HG03521 (cell line): ENCODE data around the gene RPTOR.
"Not testable (repeated sequence)": the region's sequence is repeated elsewhere in the genome, so short reads cannot be mapped to it uniquely, and the experiment has no call there.

ENCODE experiments used
- ATAC-seq: cut with Tn5 transposase; IDR thresholded peaks from one replicate; pipeline ENCODE4 v1.9.1; 2021; ENCODE audit warnings: mild to moderate bottlenecking, moderate library complexity; ENCODE audit not compliant: unreplicated experiment

Gene RPTOR

GRCh38 chr17:80546267-80546666 is 1.6 kb downstream of the RPTOR start:
- no peak for ATAC-seq

GRCh38 chr17:80552523-80552922 is 7.9 kb downstream of the RPTOR start:
- no peak for ATAC-seq

GRCh38 chr17:80555266-80555665 is 10.6 kb downstream of the RPTOR start:
- no peak for ATAC-seq

- ATAC-seq: no peak
These were observed 13.4 kb downstream of the RPTOR start for GRCh38 chr17:80558046-80558445.

GRCh38 chr17:80559825-80560251 is 15.2 kb downstream of the RPTOR start:
- no peak for ATAC-seq

DNA sequence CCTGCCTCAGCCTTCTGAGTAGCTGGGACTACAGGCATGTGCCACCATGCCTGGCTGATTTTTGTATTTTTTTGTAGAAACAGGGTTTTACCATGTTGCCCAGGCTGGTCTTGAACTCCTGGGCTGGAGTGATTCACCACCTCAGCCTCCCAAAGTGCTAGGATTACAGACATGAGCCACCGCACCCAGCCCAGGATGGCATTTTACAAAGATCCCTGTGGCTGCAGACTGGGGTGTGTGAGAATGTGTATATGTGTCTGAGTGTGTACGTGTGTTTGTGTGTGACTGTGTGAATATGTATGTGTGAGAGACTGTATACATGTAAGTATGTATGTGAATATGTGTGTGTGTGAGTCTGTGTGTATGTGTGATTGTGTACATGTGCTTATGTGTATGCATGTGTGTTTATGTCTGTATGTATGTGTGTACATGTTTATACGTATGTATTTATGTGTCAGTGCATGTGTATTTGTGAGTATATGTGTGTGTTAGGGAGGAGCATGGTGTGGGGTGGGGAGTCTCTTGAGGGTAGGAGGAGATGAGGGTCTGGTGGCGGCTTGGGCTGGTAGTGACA is 17.0 kb downstream of the RPTOR start:
- no peak for ATAC-seq

- no peak for ATAC-seq
These were observed 19.9 kb downstream of the RPTOR start for GRCh38 chr17:80564545-80564944.

GRCh38 chr17:80565343-80566053 is 20.9 kb downstream of the RPTOR start:
- ATAC-seq: no peak

GRCh38 chr17:80566054-80566400 is 21.4 kb downstream of the RPTOR start:
- ATAC-seq: no peak

- no peak for ATAC-seq
These were observed 23.6 kb downstream of the RPTOR start for GRCh38 chr17:80568246-80568645.

DNA sequence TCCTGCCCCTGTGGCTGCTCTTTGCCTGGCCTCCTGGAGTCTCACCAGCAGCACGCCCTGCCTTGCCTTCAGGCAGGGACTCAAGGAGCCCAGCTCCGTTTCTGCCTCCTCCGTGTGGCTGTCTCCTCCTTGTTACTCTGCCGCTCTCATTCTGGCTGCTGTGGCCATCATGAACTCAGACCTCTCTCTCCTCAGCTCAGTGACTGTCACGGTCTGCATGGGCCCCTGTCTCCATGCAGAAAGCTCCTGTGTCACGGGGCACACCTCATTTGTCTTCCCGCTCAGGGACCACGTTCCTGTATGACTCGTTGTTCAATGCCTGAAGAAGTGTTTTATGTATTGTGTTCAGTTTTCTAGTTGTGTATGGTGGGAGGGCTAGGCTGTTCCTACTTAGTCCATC is 25.3 kb downstream of the RPTOR start:
- no peak for ATAC-seq

DNA sequence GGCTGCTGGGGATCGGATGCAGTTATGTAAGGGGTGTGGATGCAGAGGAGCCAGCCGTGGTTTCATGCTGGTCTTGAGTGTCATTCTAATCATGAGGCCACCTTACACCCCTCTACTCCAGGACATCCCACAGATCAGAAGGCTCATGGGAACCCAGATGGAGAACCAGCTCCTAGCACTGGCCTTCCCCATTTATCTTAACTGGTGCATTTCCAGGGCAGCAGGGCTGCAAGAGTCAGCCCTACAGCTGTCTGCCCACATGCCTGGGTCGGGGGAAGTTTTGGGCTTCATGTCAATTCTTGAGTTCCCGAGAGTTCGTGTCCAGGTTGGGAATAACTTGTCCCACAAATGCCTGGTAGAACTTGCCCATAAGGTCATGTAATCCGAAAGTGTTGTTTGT is 29.1 kb downstream of the RPTOR start:
- ATAC-seq: no peak

DNA sequence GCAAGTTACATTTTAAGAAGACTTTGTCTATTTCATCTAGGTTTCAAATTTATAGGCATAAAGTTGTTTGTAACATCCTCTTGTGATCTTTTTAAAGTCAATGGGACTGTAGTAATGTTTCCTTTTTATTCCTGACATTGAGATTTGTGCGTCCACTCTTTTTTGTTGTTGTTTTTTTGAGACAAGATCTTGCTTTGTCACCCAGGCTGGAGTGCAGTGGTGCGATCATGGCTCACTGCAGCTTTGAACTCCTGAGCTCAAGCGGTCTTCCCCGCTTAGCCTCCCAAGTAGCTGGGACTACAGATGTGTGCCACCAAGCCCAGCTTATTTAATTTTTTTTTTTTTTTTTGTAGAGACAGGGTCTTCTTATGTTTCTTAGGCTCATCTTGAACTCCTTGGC is 29.9 kb downstream of the RPTOR start:
- no peak for ATAC-seq

DNA sequence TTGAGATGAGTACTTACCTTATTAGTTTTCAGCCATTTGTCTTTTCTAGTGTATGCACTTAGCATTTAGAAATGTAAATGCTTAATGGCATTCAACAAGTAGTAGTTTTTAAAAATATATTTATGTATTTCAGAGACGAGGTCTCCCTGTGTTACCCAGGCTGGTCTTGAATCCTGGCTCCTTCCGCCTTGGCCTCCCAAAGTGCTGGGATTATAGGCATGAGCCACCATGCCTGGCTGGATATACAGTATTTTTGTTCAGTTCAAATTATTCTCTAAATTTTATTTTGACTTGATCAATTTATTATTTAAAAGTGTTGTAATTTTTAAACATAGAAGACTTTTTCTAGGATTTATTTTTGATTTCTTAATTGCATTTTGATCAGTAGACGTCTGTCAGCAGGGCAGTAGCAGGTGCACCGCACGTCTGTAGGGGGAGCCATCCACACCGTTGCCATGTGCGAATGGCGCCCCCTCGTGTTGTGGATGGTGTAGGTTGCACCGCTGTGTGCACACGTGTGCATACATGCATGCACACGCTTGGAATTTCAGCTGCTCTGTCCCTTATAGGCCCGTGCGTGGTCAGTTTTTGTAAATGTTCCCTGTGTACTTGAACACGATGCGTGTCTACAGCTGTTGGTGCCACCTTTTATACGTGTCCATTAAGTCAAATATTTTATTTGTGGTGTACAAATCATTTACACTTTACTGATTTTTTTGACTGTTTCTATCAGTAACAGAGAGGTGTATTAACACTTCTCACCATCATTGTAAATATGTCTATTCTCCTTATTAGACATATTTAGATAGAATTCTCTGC is 30.6 kb downstream of the RPTOR start:
- no peak for ATAC-seq

DNA sequence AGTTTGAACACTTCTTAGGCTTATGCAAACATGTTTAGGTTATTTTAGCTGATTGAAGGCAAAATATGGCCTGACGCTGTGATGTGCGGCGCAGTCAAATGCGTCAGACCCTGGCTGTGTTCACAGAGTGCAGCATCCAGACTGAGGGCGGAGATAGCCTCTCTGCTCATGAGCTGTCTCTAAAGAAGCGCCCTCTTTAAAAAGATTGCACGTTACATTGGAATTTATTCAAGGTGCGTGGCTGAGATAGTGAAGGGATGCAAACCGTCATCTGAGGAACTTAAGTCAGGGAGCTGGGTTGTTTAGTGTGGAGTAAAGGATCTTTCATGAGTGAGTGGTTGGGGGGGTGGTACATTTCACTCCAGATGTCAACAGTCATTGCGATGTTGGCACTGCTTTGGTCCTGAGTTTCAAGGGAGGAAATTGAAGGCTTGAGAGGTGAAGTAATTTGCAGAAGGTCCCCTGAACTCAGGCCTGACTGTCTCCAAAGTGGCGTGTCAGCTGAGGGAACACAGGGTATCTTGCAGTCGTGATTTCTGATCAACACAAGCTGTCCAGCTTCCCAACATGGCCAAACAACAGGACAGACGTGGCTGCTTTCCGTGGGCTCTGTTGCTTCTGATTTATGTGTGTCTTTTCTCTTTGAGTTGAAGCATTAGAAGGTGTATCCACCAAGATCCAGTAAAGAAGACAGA is 33.4 kb downstream of the RPTOR start:
- ATAC-seq: no peak

GRCh38 chr17:80578668-80579388 is 34.2 kb downstream of the RPTOR start:
- not testable (repeated sequence) for ATAC-seq

DNA sequence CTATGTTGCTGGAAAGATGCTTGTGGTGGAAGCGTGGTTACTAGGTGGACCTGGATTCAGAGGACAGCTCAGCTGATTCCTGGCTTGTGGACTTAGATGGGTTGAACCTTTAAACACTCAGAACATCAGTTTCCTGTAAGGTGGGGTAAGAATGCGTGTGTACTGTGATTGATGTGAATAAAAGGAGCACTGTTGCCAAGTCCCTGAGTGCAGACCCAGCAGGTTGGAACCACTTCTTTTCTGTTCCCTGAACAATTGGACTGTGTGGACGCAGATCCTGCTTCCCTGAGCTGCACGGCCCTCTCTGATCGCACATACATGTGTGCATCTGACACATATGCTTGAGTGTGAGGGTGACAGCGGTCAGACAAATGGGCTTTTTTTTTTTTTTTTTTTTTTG is 37.5 kb downstream of the RPTOR start:
- no peak for ATAC-seq

GRCh38 chr17:80584176-80584905 is 39.7 kb downstream of the RPTOR start:
- ATAC-seq: no peak

DNA sequence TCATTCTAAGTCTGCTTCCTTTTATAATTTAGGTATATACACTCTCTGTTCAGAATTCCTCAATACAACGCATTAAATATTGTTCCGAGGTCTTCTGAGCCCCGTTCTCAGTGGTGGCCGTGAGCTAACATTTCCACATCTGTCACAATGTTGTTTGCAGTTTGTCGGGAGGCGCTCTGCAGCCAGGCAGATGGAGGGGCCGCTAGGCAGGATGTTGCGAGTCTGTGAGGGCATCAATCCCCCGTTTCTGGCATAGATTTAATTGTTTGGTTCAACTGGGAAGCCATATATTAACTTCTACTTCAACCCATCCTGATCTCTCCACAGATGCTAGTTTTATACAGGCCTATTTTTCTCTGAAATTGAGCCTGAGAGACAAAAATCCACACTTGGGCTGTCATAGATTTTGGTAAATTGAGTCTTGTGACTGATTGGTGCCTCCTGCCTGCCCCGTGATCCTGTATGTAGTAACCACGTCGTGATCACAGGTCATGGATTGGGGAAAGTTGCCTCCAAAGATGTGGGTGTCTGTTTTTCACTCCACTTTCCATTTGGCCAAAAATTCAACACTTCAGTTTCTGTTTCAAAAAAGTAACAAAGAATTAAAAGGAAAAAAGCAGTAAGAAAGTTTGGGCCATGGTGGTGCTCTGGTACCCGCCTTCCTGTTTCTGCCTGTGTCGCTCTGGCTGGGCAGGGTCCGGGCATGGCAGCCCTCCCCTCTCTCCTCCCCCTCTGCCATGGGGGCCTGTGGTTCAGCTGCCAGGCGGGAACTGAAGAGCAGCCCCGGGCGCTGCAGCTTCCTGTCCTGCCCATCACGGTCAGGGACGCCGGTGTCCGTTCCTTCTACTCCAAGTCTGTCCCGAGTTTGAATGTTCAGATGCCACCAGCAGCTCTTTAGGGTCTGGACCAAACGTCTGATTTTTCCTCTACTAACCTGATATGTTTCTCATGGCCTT is 41.5 kb downstream of the RPTOR start:
- no peak for ATAC-seq
